Subcutaneous abdominal adipose tissue (tissue), 5 donors: ENCODE measurements around the gene CRYBA2.

Source experiments
- H3K27ac ChIP-seq: one replicate; pipeline ENCODE4 v1.7.0; 2013; ENCODE audit warnings: low read depth, mild to moderate bottlenecking, inconsistent platforms, low read length, moderate library complexity
- H3K27me3 ChIP-seq, 5 donors: one replicate each; pipeline ENCODE4 v1.7.0; 2013; ENCODE audit warnings: low read length in 5 of 5, inconsistent platforms in 1 of 5; ENCODE audit not compliant: control insufficient read depth in 5 of 5, insufficient read depth in 4 of 5
- H3K36me3 ChIP-seq, 5 donors: one replicate each; pipeline ENCODE4 v1.7.0; 2013; ENCODE audit warnings: low read length in 5 of 5; ENCODE audit not compliant: control insufficient read depth in 5 of 5, insufficient read depth in 5 of 5
- H3K4me1 ChIP-seq, 5 donors: one replicate each; pipeline ENCODE4 v1.7.0; 2013; ENCODE audit warnings: low read length in 5 of 5, mild to moderate bottlenecking in 3 of 5, moderate library complexity in 1 of 5; ENCODE audit not compliant: control insufficient read depth in 5 of 5, insufficient read depth in 5 of 5
- H3K4me3 ChIP-seq, 5 donors: one replicate each; pipeline ENCODE4 v1.7.0; 2013; ENCODE audit warnings: low read length in 5 of 5, low read depth in 1 of 5
- H3K9ac ChIP-seq, 5 donors: one replicate each; pipeline ENCODE4 v1.7.0; 2013; ENCODE audit warnings: low read length in 5 of 5, mild to moderate bottlenecking in 4 of 5, moderate library complexity in 3 of 5
- H3K9me3 ChIP-seq, 5 donors: one replicate each; pipeline ENCODE4 v1.7.0; 2013; ENCODE audit warnings: low read length in 5 of 5; ENCODE audit not compliant: control insufficient read depth in 5 of 5
- donor health status: healthy.
- donor health status: healthy.
- donor health status: healthy.
- donor health status: healthy.
- donor health status: healthy.

The CRYBA2 gene

GRCh38 chr2:219010873-219011272, 17.7 kb upstream of the CRYBA2 start:
- H3K4me3 ChIP-seq = no peak overlapping the region
- H3K27ac ChIP-seq = no peak overlapping the region
- H3K9ac ChIP-seq = no peak overlapping the region
- no peaks in the 10 kb centered on the region for H3K36me3 ChIP-seq
- no peaks in the 10 kb centered on the region for H3K4me1 ChIP-seq
- peaks cover 6 to 26% (median 14%) of the 10 kb centered on the region in 5 donors for H3K27me3 ChIP-seq
- no peaks in the 10 kb centered on the region for H3K9me3 ChIP-seq

GRCh38 chr2:219010162-219010756, 17.0 kb upstream of the CRYBA2 start:
- Histone ChIP-seq H3K9me3 (no peaks in the 10 kb centered on the region), H3K4me3 (no peak overlapping the region), H3K4me1 (no peaks in the 10 kb centered on the region), H3K9ac (no peak overlapping the region), H3K27ac (no peak overlapping the region), H3K27me3 (peaks cover 12 to 32% (median 20%) of the 10 kb centered on the region in 5 donors), H3K36me3 (no peaks in the 10 kb centered on the region)

DNA sequence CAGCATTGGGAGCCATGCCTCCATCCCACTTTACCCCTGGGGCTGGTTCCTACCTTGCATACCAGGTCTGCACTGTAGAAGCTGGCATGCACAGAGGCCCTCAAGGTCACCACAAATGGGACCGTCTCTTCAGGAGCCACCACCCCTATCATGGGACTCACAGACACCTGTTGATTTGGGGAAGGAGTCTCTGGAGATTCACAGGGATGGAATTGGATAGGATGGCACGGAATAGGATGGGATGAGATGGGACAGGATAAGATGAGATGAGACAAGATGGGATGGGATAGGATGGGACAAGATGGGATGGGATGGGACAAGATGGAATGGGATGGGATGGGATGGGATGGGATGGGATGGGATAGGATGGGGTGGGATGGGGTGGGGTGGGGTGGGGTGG, 16.1 kb upstream of the CRYBA2 start:
- Histone ChIP-seq H3K9ac (no peak overlapping the region), H3K4me1 (no peaks in the 10 kb centered on the region), H3K27me3 (peaks cover 14 to 37% (median 24%) of the 10 kb centered on the region in 5 donors), H3K4me3 (no peak overlapping the region), H3K9me3 (no peaks in the 10 kb centered on the region), H3K27ac (no peak overlapping the region), H3K36me3 (no peaks in the 10 kb centered on the region)

DNA sequence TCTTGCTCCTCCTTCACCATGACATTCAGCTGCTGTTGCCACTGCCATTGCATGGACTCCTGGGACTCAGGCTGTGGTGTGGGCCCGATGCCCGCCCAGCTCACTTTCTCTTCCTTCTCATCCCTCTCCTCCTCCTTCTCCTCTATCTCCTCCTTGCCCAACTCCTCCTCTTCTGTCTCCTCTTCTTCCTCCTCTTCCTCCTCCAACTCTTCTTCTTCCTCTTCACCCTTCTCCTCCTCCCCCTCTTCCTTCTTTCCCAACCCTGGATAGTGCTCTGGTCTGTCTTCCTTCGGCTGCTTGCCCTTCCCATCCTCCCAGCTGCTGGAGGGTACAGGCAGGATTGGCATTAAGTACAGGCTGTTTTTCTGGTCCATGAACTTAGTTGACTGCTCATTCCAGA, 10.8 kb upstream of the CRYBA2 start:
- H3K9me3 ChIP-seq = no peaks in the 10 kb centered on the region
- H3K4me1 ChIP-seq = peaks cover 0 to 20% (median 15%) of the 10 kb centered on the region in 5 donors
- no peaks in the 10 kb centered on the region for H3K36me3 ChIP-seq
- peaks cover 64 to 75% (median 74%) of the 10 kb centered on the region in 5 donors for H3K27me3 ChIP-seq
- no peak overlapping the region for H3K9ac ChIP-seq
- no peak overlapping the region for H3K27ac ChIP-seq
- no peak overlapping the region for H3K4me3 ChIP-seq

GRCh38 chr2:219003267-219003634, 10.0 kb upstream of the CRYBA2 start:
- H3K36me3 ChIP-seq = no peaks in the 10 kb centered on the region
- peaks cover 0 to 20% (median 15%) of the 10 kb centered on the region in 5 donors for H3K4me1 ChIP-seq
- no peaks in the 10 kb centered on the region for H3K9me3 ChIP-seq
- H3K9ac ChIP-seq = no peak overlapping the region
- peaks cover 64 to 73% (median 70%) of the 10 kb centered on the region in 5 donors for H3K27me3 ChIP-seq
- peak overlapping the region in 1 of 5 donors; percentile 16 for H3K4me3 ChIP-seq
- H3K27ac ChIP-seq = no peak overlapping the region

DNA sequence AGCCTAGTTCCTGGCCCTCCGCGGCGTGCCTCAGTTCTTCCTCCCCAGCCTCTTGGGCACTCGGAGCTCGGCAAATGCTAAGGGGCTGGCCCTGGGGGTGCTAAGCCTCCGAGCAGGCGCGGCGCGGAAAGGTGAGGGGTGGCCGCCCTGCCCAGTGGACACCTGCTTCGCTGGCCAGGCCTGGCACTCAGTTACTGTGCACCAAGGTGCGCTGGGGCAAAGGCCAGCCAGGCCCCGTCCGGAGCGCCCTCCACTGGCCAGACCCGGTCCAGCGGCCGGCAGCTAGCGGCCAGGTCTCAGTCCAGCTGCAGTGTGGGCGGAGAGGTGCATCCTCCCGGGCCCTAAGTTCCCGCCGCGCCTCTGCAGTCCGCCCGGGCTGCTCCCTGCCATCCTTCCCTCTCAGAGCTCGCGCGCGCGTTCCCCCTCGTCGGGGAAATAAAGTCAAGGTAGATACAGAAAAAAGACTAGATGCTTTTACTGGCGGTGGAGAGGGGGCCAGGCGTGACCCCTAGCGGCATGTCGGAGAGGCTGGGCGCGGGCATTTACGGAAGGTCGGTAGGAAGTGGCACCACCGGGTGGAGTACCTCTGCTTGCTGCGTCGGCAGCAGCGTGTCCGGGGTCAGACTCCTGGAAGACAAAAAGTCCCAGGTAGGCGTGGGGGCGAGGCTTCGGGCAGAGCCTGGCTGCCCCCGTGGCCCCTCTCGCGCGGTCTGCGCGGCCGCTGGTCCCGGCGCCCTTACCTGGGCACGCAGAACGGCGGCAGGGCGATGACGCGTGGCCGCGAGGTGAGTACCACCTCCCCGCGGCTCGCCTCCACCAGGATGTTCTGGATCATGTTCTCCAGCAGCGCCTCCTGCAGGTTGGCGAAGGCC, 9.4 kb upstream of the CRYBA2 start:
- Histone ChIP-seq H3K27ac (no peak overlapping the region), H3K27me3 (peaks cover 64 to 75% (median 72%) of the 10 kb centered on the region in 5 donors), H3K4me1 (peaks cover 0 to 20% (median 15%) of the 10 kb centered on the region in 5 donors), H3K9me3 (no peaks in the 10 kb centered on the region), H3K36me3 (no peaks in the 10 kb centered on the region), H3K4me3 (peak overlapping the region in 1 of 5 donors; percentile 16), H3K9ac (no peak overlapping the region)

DNA sequence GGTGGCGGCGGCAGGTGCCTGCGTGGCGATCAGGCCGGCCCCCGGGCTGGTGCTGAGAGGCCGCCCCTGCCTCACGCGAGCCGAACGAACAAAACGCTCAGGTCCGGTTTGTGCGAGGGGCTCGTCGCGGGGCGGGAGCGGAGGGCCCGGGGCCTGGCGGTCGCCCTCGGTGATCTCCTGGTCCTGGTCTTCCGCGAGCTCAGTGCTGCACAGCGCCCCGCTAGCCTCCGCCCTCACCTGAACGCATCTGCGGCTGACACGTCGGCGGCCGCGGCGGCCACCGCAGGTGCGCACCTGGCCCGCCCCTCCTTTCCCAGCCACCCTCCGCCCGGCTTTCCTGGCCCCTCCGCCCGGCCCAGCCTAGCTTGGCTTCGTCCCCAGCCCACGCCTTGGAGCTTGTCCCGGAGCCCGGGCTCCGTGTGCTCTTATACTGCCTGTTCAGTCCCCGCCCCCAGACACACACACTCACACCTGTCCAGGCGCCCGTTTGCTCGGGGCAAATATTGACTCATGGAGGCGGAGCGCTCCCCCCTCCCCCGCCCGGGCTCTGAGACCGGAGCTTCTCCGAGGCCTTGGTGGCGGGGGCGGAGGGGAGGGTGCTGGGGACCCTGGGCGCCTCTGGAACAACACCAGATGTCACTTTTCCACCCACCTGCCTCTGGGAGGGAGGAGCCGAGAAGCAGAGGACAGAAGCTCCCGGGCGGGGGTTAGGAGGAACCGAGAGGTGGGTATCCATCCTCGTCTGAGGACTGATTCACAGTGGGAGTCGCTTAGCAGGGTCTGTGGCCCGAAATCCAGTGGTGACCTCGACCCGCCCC, 8.6 kb upstream of the CRYBA2 start:
- H3K9me3 ChIP-seq = no peaks in the 10 kb centered on the region
- H3K4me1 ChIP-seq = peaks cover 0 to 20% (median 15%) of the 10 kb centered on the region in 5 donors
- no peaks in the 10 kb centered on the region for H3K36me3 ChIP-seq
- H3K4me3 ChIP-seq = no peak overlapping the region
- no peak overlapping the region for H3K9ac ChIP-seq
- H3K27ac ChIP-seq = no peak overlapping the region
- peaks cover 68 to 80% (median 71%) of the 10 kb centered on the region in 5 donors for H3K27me3 ChIP-seq

DNA sequence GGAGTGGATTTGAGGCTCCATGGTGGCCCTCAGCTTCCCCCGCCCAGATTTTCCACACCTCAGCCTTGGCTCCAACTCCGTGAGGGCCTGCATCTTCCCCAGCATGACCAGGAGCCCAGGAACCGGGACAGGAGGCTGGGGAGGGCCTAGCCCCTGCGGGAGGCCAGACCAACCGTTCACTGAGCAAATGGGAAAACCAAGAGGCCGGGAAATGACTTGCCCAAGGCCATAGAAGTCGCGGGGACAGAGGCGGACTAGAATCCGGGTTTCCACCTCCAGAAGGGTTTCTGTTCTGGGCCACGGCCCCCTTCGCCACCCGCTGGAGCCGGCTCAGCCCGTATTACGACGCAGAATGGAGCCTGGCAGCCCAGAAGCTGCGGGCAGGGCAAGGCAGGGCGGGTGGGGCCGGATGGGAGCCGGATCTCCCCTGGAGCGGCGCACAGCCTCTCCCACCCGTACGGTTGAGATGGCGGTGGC, 7.9 kb upstream of the CRYBA2 start:
- Histone ChIP-seq H3K27me3 (peaks cover 70 to 84% (median 72%) of the 10 kb centered on the region in 5 donors), H3K9ac (no peak overlapping the region), H3K4me1 (peaks cover 0 to 24% (median 19%) of the 10 kb centered on the region in 5 donors), H3K9me3 (no peaks in the 10 kb centered on the region), H3K36me3 (no peaks in the 10 kb centered on the region), H3K27ac (no peak overlapping the region), H3K4me3 (no peak overlapping the region)

GRCh38 chr2:219000569-219000960, 7.3 kb upstream of the CRYBA2 start:
- H3K9ac ChIP-seq = no peak overlapping the region

More at GRCh38 chr2:219000569-219000960, 7.3 kb upstream of the CRYBA2 start:
- Histone ChIP-seq H3K36me3 (no peaks in the 10 kb centered on the region), H3K27ac (no peak overlapping the region), H3K4me3 (no peak overlapping the region), H3K9me3 (no peaks in the 10 kb centered on the region), H3K4me1 (peaks cover 0 to 30% (median 19%) of the 10 kb centered on the region in 5 donors), H3K27me3 (peaks cover 67 to 82% (median 70%) of the 10 kb centered on the region in 5 donors)
